Tibial nerve (tissue), 4 donors: Measurements from ENCODE around the gene AMOTL1. TPM values are rescaled to one million over a fixed set of nuclear protein-coding genes. Genes with fewer than 3 reads are reported as not detected.
"Not testable (repeated sequence)": the region's sequence is repeated elsewhere in the genome, so short reads cannot be mapped to it uniquely, and the experiment has no call there.

Experiments
- DNase-seq, 2 donors: peaks; one replicate each; pipeline ENCODE4 v3.0.0-alpha.2; 2019; ENCODE audit warnings: low spot score in 2 of 2
- H3K27ac ChIP-seq, 4 donors: fragments of 200-600 bp; sonication (generic) in 3 of 4; one replicate each; pipeline ENCODE4 v1.5.1; 2017 to 2019; ENCODE audit warnings: mild to moderate bottlenecking in 1 of 4
- H3K27me3 ChIP-seq, 2 donors: fragments of 200-600 bp; sonication (generic) in 1 of 2; one replicate each; pipeline versions ENCODE4 v1.5.1 to v1.6.0; 2017 to 2019
- H3K36me3 ChIP-seq, 3 donors: fragments of 200-600 bp; sonication (generic); one replicate each; pipeline ENCODE4 v1.5.1; 2018 to 2019
- H3K4me1 ChIP-seq, 4 donors: fragments of 200-600 bp; sonication (generic) in 3 of 4; one replicate each; pipeline ENCODE4 v1.5.1; 2017 to 2019
- H3K4me3 ChIP-seq, 4 donors: fragments of 200-600 bp; sonication (generic) in 3 of 4; one replicate each; pipeline ENCODE4 v1.5.1; 2017 to 2019; ENCODE audit warnings: mild to moderate bottlenecking in 1 of 4, moderate library complexity in 1 of 4
- H3K9me3 ChIP-seq, 4 donors: fragments of 200-600 bp; sonication (generic) in 3 of 4; one replicate each; pipeline ENCODE4 v1.5.1; 2017 to 2019
- CTCF ChIP-seq, 5 experiments: fragments of 200-600 bp in 3 of 5; fragments of 450-650 bp in 2 of 5; sonication (generic) in 3 of 5; IDR thresholded peaks; one replicate each; pipeline ENCODE4 v1.5.1; 2016 to 2019; ENCODE audit warnings: antibody characterized with exemption in 5 of 5, mild to moderate bottlenecking in 3 of 5, moderate library complexity in 2 of 5
- EP300 ChIP-seq, 2 donors: sonication (generic); formaldehyde crosslinking; IDR thresholded peaks; one replicate each; pipeline ENCODE4 v1.6.1; 2017; ENCODE audit warnings: antibody characterized with exemption in 2 of 2, mild to moderate bottlenecking in 1 of 2
- POLR2A ChIP-seq, 2 donors: fragments of 450-650 bp; IDR thresholded peaks; one replicate each; pipeline ENCODE4 v1.6.1; 2017; ENCODE audit warnings: antibody characterized with exemption in 2 of 2, mild to moderate bottlenecking in 2 of 2, moderate library complexity in 2 of 2
- WGBS, 2 donors: methylation state at CpG; one replicate each; pipeline ENCODE4 v1.1.5; 2018; 5-methylcytosine and 5-hydroxymethylcytosine counted together
- total RNA-seq, 4 donors: library from RNA; depleted of rRNA; stranded (reverse); fragments of >200 nt; gene quantifications; one replicate each; pipeline ENCODE4 v1.1.0, GENCODE V29; 2016

The AMOTL1 gene
- total RNA-seq, 4 donors from 2014 or later, result 46.5 to 58.0 (median 51.9) TPM

- H3K4me3 ChIP-seq, result no peak overlapping the region
- no peaks in the 10 kb centered on the region for H3K9me3 ChIP-seq
- no peak for DNase-seq
- no peak overlapping the region for H3K27ac ChIP-seq
- peaks cover 0 to 50% (median 21%) of the 10 kb centered on the region in 4 donors for H3K4me1 ChIP-seq
- H3K36me3 ChIP-seq, result peaks cover 0 to 14% (median 0%) of the 10 kb centered on the region in 3 donors
- H3K27me3 ChIP-seq, result no peaks in the 10 kb centered on the region
- no peak for TF ChIP-seq POLR2A (IDR thresholded peaks at IDR 0.05)
- no peak for TF ChIP-seq EP300 (IDR thresholded peaks at IDR 0.05)
- no peak for TF ChIP-seq CTCF (IDR thresholded peaks at IDR 0.05)
- 52 to 60% methylated on average over 4 of the region's 4 CpGs for WGBS, 2 donors
Observed at GRCh38 chr11:94806419-94806818, 38.3 kb downstream of the AMOTL1 start.

GRCh38 chr11:94809251-94809650 is 41.1 kb downstream of the AMOTL1 start:
- TF ChIP-seq EP300 (IDR thresholded peaks at IDR 0.05) (no peak), CTCF (IDR thresholded peaks at IDR 0.05) (no peak), POLR2A (IDR thresholded peaks at IDR 0.05) (no peak)
- no peaks in the 10 kb centered on the region for H3K27me3 ChIP-seq
- no peaks in the 10 kb centered on the region for H3K9me3 ChIP-seq
- no peak for DNase-seq
- no peak overlapping the region for H3K27ac ChIP-seq
- peaks cover 0 to 37% (median 12%) of the 10 kb centered on the region in 4 donors for H3K4me1 ChIP-seq
- peaks cover 0 to 14% (median 0%) of the 10 kb centered on the region in 3 donors for H3K36me3 ChIP-seq
- H3K4me3 ChIP-seq, result no peak overlapping the region
- 90 to 92% methylated on average over 5 of the region's 5 CpGs for WGBS, 2 donors

DNA sequence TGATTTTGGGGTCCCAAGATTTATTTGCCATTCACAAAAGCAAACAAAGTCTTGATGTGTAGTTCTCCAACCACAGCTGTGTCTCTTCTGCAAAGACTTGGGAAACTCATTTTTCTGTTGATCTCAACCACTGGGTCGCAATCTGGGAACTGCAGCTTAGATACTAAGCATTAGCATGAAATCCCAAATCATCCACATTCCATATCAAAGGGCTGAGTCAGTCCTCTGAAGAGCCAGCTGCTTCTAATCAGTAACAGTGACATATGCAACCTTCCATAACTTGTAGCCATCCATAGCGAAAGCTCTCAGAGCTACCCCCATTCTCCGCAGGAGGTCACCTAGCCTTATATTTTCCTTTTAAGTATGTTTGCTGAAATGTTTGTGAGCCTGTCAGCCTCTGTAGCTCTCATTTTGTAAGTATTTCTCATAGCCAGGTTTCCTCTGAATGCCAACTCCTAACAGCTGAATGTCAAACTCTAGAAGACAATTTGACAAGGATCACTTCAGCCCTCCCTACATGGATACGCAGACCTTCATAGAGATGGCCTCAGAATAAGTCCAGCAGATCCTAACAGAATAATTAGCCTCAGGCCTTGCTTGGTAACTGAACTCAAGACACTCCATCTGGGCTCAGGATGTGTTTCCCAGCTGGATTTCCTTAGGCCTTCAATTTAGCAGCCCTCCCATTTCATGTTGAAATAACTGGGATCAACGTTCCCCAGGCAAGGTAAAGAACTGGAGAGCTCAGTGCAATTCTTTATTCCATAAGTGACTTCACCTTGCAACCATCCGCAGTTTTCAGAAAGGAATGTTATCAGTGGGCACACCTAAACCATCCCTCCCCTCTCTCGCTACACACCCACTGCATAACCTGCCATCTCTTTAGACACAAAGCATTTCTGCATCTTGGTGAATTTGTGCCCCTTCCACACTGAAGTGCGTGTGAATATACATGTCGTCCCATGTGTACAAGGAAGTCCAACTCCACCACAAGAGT is 44.9 kb downstream of the AMOTL1 start:
- not testable (repeated sequence) for H3K27me3 ChIP-seq, DNase-seq, H3K9me3 ChIP-seq, H3K27ac ChIP-seq, H3K4me3 ChIP-seq
- 96 to 97% methylated on average over 8 of the region's 9 CpGs for WGBS, 2 donors
- peaks cover 0 to 17% (median 0%) of the 10 kb centered on the region in 4 donors for H3K4me1 ChIP-seq
- H3K36me3 ChIP-seq, result peaks cover 0 to 16% (median 0%) of the 10 kb centered on the region in 3 donors

DNA sequence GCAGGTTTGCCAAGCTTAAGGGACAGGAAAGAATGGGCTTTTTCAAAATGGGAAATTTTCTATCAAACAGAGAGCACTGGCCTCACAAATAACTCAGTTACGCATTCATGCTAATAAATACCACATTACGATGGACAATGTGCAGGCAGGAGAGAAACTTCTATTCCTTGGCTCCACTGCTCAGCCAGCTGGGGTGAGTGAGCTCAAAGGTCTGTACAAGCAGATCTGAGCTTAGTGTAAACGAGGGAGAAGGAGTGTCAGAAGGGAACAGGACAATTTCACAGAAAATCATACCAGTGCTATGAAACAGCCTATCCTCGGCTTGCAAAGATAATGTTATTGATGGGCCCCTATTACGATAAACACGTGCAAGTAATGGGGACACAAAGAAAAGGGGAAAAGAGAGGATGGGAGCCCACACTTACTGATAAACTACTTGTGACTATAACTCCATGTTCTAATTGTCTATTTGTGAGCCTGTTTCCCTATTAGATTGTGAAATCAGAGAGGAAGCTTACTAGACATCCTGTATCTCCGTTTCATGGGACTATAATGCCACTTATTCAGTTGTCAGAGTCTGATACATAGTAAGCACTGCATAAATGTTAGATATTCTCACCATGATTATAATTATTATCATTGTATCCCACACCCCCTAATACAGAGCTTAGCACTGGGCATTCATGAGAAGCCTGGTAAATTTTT is 46.3 kb downstream of the AMOTL1 start:
- WGBS, 2 donors, result 73 to 83% methylated on average over 7 of the region's 7 CpGs
- Histone ChIP-seq H3K4me3 (no peak overlapping the region), H3K36me3 (peaks cover 0 to 16% (median 0%) of the 10 kb centered on the region in 3 donors), H3K27ac (no peak overlapping the region), H3K9me3 (no peaks in the 10 kb centered on the region), H3K4me1 (peaks cover 0 to 17% (median 0%) of the 10 kb centered on the region in 4 donors), H3K27me3 (no peaks in the 10 kb centered on the region)
- no peak for DNase-seq
- no peak for TF ChIP-seq POLR2A (IDR thresholded peaks at IDR 0.05)

- no peaks in the 10 kb centered on the region for H3K27me3 ChIP-seq
- no peak overlapping the region for H3K4me3 ChIP-seq
- no peak for DNase-seq
- H3K4me1 ChIP-seq, result peaks cover 0 to 17% (median 0%) of the 10 kb centered on the region in 4 donors
- H3K27ac ChIP-seq, result no peak overlapping the region
- 94 to 97% methylated on average over 4 of the region's 4 CpGs for WGBS, 2 donors
- TF ChIP-seq POLR2A (IDR thresholded peaks at IDR 0.05), result no peak
- TF ChIP-seq CTCF (IDR thresholded peaks at IDR 0.05), result no peak
- no peak for TF ChIP-seq EP300 (IDR thresholded peaks at IDR 0.05)
- peaks cover 0 to 26% (median 0%) of the 10 kb centered on the region in 3 donors for H3K36me3 ChIP-seq
- no peaks in the 10 kb centered on the region for H3K9me3 ChIP-seq
Observed at GRCh38 chr11:94815705-94816344, 47.7 kb downstream of the AMOTL1 start.
